GM12873 (cell line): Measurements from ENCODE around the gene PANK4.

Source experiments
- CTCF ChIP-seq: IDR thresholded peaks from 2 replicates; pipeline ENCODE4 v1.5.1; 2012; ENCODE audit warnings: low read depth, mild to moderate bottlenecking, moderate library complexity, low read length, control low read depth; ENCODE audit not compliant: insufficient read depth; ENCODE audit errors: missing control alignments

The PANK4 gene

DNA sequence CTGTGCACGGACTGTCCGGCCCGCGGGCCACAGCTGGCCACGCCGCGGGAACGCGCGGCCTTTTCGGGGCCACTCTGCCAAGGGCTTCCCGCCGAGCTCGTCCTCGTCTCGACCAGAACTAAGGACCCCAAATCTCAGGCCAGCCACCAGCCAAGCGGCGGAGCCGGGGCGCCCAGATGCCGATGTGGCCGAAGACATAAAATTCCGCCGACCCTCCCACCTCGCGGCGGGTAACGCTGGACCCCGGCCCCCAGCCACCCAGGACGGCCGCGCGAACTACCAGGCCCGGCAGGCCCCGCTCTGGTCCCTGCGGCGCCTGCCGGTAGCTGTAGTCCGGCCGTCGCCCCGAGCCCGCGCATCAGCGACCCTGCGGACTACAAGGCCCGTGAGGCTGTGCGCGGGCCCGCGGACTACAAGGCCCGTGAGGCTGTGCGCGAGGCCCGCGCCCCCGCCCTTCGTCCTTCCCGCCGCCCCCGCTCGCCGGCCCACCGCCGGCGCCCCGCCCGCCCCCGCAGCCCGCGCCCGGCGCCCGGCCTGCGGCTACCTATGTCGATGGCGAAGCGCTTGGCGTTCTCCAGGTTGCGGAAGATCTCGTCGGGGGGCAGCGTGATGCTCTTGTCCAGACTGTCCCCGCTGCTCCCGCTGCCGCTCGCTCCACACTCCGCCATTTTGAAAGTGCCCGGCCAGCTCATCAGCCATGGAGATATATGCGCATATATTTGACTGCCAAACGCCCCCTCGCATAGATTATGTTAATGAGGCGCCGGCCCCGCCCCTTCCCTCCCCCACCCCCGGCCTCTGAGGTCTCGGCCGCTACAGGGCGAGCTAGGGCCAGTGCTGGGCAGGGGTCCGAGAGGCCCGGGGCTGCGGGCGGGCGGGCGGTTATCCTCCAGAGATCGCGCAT, at the start of gene PANK4:
Gene PANK4 (minus strand): TSS at position 677 of the 904 bp plus-strand sequence. CDS start 9 bp downstream, at position 668.
- no peak for TF ChIP-seq CTCF

GRCh38 chr1:2574350-2574749, 48.0 kb upstream of the PANK4 start:
- TF ChIP-seq CTCF: no peak

- TF ChIP-seq CTCF: no peak
Measured at GRCh38 chr1:2573250-2573920, 47.0 kb upstream of the PANK4 start.

DNA sequence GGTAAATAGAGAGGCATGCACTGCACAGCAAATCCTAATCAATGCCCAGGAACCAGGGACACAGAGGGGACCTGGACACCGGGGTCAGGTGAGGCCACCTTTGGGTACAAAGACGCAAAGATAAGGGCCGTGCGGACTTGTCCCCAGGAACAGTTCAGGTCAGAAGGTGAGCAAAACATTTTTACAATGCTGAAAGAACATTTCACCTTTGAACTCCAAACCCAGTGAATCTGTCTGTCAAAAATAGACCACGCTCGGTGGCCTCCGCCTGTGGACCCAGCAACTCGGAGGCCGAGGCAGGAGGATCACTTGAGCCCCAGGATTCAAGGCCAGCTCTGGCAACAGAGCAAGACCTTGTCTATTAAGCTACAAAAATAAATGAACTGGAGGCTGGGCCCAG, 45.0 kb upstream of the PANK4 start:
- TF ChIP-seq CTCF: no peak

- no peak for TF ChIP-seq CTCF
Measured at GRCh38 chr1:2570332-2570731, 43.9 kb upstream of the PANK4 start.

GRCh38 chr1:2569060-2569459, 42.7 kb upstream of the PANK4 start:
- TF ChIP-seq CTCF: no peak

GRCh38 chr1:2567083-2567679, 40.8 kb upstream of the PANK4 start:
- TF ChIP-seq CTCF: no peak
